Body of pancreas (tissue), 4 donors: ENCODE results near the gene ZNF408.

Experiments
- CTCF ChIP-seq, 7 experiments: fragments of 450-650 bp in 4 of 7; fragments of 200-600 bp in 3 of 7; sonication (generic) in 3 of 7; IDR thresholded peaks; one replicate each; pipeline ENCODE4 v1.5.1; 2016 to 2019; ENCODE audit warnings: antibody characterized with exemption in 7 of 7
- POLR2A ChIP-seq, 3 donors: fragments of 450-650 bp; IDR thresholded peaks; one replicate each; pipeline ENCODE4 v1.6.1; 2016; ENCODE audit warnings: antibody characterized with exemption in 3 of 3, mild to moderate bottlenecking in 2 of 3

GRCh38 chr11:46701078-46701654, 335 bp downstream of the ZNF408 start:
- TF ChIP-seq CTCF (IDR thresholded peaks at IDR 0.05) (no peak), POLR2A (IDR thresholded peaks at IDR 0.05) (no peak)
